Transverse colon (tissue), 4 donors: ENCODE measurements around the gene LRRC18. TPM values are rescaled to one million over a fixed set of nuclear protein-coding genes. Genes with fewer than 3 reads are reported as not detected.

ENCODE experiments used
- DNase-seq: peaks from one replicate; pipeline ENCODE4 v3.0.0-alpha.2; 2019
- H3K27ac ChIP-seq, 4 donors: fragments of 200-600 bp; sonication (generic); 2 replicates each; pipeline ENCODE4 v1.5.1; 2016 to 2018; ENCODE audit warnings: inconsistent platforms in 4 of 4
- H3K27me3 ChIP-seq: fragments of 200-600 bp; sonication (generic); 2 replicates; pipeline ENCODE4 v1.5.1; 2017; ENCODE audit warnings: inconsistent platforms
- H3K36me3 ChIP-seq, 4 donors: fragments of 200-600 bp; sonication (generic); 2 replicates each; pipeline ENCODE4 v1.5.1; 2017 to 2019; ENCODE audit warnings: inconsistent platforms in 4 of 4
- H3K4me1 ChIP-seq, 4 donors: fragments of 200-600 bp; sonication (generic); 2 replicates each; pipeline ENCODE4 v1.5.1; 2017 to 2020; ENCODE audit warnings: inconsistent platforms in 4 of 4
- H3K4me3 ChIP-seq, 4 donors: fragments of 200-600 bp; sonication (generic); 1 replicate in 1 of 4; 2 replicates in 3 of 4; pipeline versions ENCODE4 v1.5.1 to v1.6.1; 2017 to 2019; ENCODE audit warnings: inconsistent platforms in 4 of 4
- H3K9me3 ChIP-seq, 2 donors: fragments of 200-600 bp; sonication (generic); 2 replicates each; pipeline ENCODE4 v1.5.1; 2017 to 2019; ENCODE audit warnings: inconsistent platforms in 2 of 2
- EP300 ChIP-seq: sonication (generic); formaldehyde crosslinking; IDR thresholded peaks from one replicate; pipeline ENCODE4 v1.6.1; 2017; ENCODE audit warnings: antibody characterized with exemption, low read depth
- POLR2A ChIP-seq: fragments of 450-650 bp; IDR thresholded peaks from one replicate; pipeline ENCODE4 v1.6.1; 2016; ENCODE audit warnings: antibody characterized with exemption, mild to moderate bottlenecking, moderate library complexity
- POLR2AphosphoS5 ChIP-seq, 3 donors: sonication (generic); formaldehyde crosslinking; IDR thresholded peaks; one replicate each; pipeline ENCODE4 v1.6.1; 2016; ENCODE audit warnings: antibody characterized with exemption in 3 of 3
- WGBS, 2 donors: methylation state at CpG; one replicate each; pipeline ENCODE4 v1.1.5; 2018; ENCODE audit warnings: low coverage in 1 of 2; 5-methylcytosine and 5-hydroxymethylcytosine counted together
- in situ Hi-C, 4 donors: fragments of 200-750 bp; cut with MboI; loops; one replicate each; pipeline versions ENCODE4 v1.15.0 to v1.15.1; 2017; ENCODE audit warnings: low sequenced_read_pairs in 3 of 4, low pct_ligation_motif_present in 1 of 4, low pct_unique_long_range_greater_than_20kb in 1 of 4
- intact Hi-C: fragments of 100-400 bp; cut with DNase I; formaldehyde crosslinking; loops from one replicate; pipeline ENCODE4 v1.15.1; 2023; ENCODE audit warnings: low total_unique reads
- total RNA-seq, 4 donors: library from RNA; depleted of rRNA; stranded (reverse); fragments of >200 nt; gene quantifications; one replicate each; pipeline ENCODE4 v1.1.0, GENCODE V29; 2016
- TF ChIP-seq, protein P1 (sequence below), 5 experiments: fragments of 200-600 bp in 3 of 5; fragments of 450-650 bp in 2 of 5; sonication (generic) in 3 of 5; IDR thresholded peaks; 1 replicate in 2 of 5; 2 replicates in 3 of 5; pipeline ENCODE4 v1.5.1; 2016 to 2017; ENCODE audit warnings: antibody characterized with exemption in 5 of 5, inconsistent platforms in 3 of 5, mild to moderate bottlenecking in 2 of 5, moderate library complexity in 1 of 5

The LRRC18 gene
- total RNA-seq, 4 donors from 2014 or later, result not detected

DNA sequence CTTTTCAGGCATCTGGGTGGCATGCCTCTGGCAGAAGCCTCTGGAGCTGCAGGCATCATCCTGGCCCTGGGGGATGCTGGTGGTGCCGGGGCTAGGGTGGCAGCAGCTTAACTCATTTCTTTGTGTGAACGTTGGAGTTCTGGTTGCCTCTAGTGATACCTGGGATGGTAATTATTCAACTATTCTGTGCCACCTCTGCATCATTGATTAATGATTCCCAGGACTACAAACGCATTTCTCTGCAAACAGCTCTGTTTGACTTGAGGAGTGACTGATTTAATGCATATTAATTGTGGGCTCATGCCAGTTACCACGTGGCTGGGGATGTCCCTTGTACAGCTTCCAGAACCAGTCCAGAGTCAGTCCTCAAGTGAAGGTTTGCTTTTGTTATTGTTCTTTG is 55.9 kb downstream of the LRRC18 start:
- H3K36me3 ChIP-seq, result no peaks in the 10 kb centered on the region
- H3K4me1 ChIP-seq, result no peaks in the 10 kb centered on the region
- no peak overlapping the region for H3K27ac ChIP-seq
- H3K4me3 ChIP-seq, result no peak overlapping the region
- H3K9me3 ChIP-seq, result no peaks in the 10 kb centered on the region
- intact Hi-C loops (no loop called here), in situ Hi-C loops (loop anchor here in 1 of 4 donors (25.0 kb wide), 1 partner anchor 279 kb away; no protein-coding TSS in a partner anchor)
- DNase-seq, result no peak
- 21 to 49% methylated on average over 2 to 4 of the region's 4 CpGs for WGBS, 2 donors
- no peaks in the 10 kb centered on the region for H3K27me3 ChIP-seq
- TF ChIP-seq, protein P1, sequence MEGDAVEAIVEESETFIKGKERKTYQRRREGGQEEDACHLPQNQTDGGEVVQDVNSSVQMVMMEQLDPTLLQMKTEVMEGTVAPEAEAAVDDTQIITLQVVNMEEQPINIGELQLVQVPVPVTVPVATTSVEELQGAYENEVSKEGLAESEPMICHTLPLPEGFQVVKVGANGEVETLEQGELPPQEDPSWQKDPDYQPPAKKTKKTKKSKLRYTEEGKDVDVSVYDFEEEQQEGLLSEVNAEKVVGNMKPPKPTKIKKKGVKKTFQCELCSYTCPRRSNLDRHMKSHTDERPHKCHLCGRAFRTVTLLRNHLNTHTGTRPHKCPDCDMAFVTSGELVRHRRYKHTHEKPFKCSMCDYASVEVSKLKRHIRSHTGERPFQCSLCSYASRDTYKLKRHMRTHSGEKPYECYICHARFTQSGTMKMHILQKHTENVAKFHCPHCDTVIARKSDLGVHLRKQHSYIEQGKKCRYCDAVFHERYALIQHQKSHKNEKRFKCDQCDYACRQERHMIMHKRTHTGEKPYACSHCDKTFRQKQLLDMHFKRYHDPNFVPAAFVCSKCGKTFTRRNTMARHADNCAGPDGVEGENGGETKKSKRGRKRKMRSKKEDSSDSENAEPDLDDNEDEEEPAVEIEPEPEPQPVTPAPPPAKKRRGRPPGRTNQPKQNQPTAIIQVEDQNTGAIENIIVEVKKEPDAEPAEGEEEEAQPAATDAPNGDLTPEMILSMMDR (IDR thresholded peaks at IDR 0.05), result no peak
- TF ChIP-seq POLR2AphosphoS5 (IDR thresholded peaks at IDR 0.05) (no peak), POLR2A (no peak), EP300 (no peak)

DNA sequence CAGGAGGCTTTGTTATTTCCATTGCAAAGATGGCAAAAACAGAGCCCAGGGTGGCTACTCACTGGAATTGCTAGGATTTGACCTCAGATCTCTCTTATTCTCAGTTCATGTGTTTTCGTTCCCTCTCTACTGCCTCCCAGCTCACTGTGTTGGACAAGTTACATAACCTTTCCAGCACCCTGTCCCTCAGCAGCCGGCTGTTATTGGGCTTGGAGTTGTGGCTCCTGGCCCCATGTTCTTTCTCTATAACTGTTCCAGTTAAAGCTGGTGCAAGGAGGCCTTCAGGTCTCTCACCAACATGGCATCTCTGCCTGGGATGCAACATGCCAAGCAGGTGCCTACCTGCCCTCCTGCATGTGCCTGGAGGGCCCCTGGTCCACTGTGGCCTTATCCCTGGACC is 56.8 kb downstream of the LRRC18 start:
- no peak for TF ChIP-seq EP300
- TF ChIP-seq, protein P1 (IDR thresholded peaks at IDR 0.05), result no peak
- no peak for TF ChIP-seq POLR2A
- TF ChIP-seq POLR2AphosphoS5 (IDR thresholded peaks at IDR 0.05), result no peak
- Histone ChIP-seq H3K9me3 (no peaks in the 10 kb centered on the region), H3K4me1 (no peaks in the 10 kb centered on the region), H3K36me3 (no peaks in the 10 kb centered on the region), H3K27me3 (no peaks in the 10 kb centered on the region), H3K4me3 (no peak overlapping the region), H3K27ac (no peak overlapping the region)
- WGBS, 2 donors, result 79 to 91% methylated on average over 1 to 2 of the region's 2 CpGs
- intact Hi-C loops (no loop called here), in situ Hi-C loops (loop anchor here in 1 of 4 donors (25.0 kb wide), 1 partner anchor 279 kb away; no protein-coding TSS in a partner anchor)
- no peak for DNase-seq

DNA sequence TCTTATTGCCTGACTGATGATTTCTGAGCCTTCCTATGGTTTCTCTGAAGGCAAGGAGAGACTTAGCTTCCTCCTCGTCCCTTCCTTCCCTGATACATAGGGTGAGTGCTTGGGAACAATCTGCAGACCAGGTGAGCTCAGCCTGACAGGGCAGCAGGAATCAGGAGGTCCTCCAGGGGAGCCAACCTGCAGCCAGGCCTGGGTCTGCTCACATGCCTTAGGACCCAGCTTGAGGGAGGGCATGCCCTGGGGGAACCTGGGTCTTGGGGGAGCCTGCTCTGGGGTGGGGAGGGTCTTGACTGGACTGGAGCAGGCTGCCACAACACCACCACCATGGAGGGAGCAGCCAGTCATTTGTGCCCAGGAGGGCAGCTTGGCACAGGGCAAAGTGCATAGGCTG is 57.7 kb downstream of the LRRC18 start:
- no peaks in the 10 kb centered on the region for H3K36me3 ChIP-seq
- no peak for DNase-seq
- H3K27ac ChIP-seq, result no peak overlapping the region
- in situ Hi-C loops, result loop anchor here in 1 of 4 donors (25.0 kb wide), 1 partner anchor 280 kb away; no protein-coding TSS in a partner anchor
- H3K4me1 ChIP-seq, result no peaks in the 10 kb centered on the region
- H3K27me3 ChIP-seq, result no peaks in the 10 kb centered on the region
- intact Hi-C loops, result no loop called here
- TF ChIP-seq EP300 (no peak), POLR2AphosphoS5 (IDR thresholded peaks at IDR 0.05) (no peak), POLR2A (no peak)
- TF ChIP-seq, protein P1 (IDR thresholded peaks at IDR 0.05), result no peak
- WGBS, 2 donors, result 92% methylated on average over 1 of the region's 1 CpG; no CpG with 5 or more reads in 1 of the 2 donors
- H3K9me3 ChIP-seq, result no peaks in the 10 kb centered on the region
- no peak overlapping the region for H3K4me3 ChIP-seq

DNA sequence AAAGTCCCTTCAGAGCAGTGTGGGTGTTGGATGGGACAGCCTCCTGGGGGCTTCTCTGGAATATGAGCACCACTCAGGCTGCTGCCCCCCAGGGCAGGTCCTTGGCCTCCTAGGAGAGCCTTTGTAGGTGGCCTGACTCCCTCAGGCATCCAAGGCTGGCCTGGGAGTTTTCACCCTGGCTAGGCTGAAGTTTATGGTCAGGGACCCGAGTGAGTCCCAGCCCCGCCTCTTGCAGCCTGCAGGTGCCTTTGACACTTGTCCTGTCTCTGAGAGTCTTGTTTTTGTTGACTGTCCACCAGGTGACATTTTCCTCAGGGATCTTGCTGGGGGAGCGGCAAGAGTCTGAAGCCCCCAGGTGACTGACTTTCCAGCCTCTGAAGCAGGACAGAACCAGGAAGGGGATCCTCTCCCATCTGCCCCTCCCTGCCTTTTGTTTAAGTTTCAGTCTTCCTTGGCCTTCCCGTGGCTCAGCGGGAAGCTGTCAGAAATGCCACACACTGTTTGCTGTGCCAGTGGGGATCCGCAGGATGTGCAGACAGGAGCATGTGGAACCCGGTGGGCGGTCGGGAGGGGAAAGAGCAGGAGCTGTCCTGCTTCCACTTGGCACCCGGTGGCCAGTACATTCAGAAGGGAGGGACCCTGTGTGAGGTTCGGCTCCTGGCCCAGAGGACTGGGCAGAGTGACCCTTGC is 59.5 kb downstream of the LRRC18 start:
- H3K4me1 ChIP-seq, result no peaks in the 10 kb centered on the region
- no peaks in the 10 kb centered on the region for H3K27me3 ChIP-seq
- DNase-seq, result no peak
- H3K27ac ChIP-seq, result no peak overlapping the region
- no peaks in the 10 kb centered on the region for H3K36me3 ChIP-seq
- no peak overlapping the region for H3K4me3 ChIP-seq
- 60 to 74% methylated on average over 1 to 11 of the region's 11 CpGs for WGBS, 2 donors
- intact Hi-C loops, result no loop called here
- H3K9me3 ChIP-seq, result no peaks in the 10 kb centered on the region
- in situ Hi-C loops, result loop anchor here in 1 of 4 donors (25.0 kb wide), 1 partner anchor 282 kb away; no protein-coding TSS in a partner anchor
- TF ChIP-seq EP300 (no peak), POLR2AphosphoS5 (IDR thresholded peaks at IDR 0.05) (no peak)
